GM18858 (cell line): ENCODE results near the gene UBALD2.
"Not testable (repeated sequence)": the region's sequence is repeated elsewhere in the genome, so short reads cannot be mapped to it uniquely, and the experiment has no call there.

ENCODE experiments used
- ATAC-seq: cut with Tn5 transposase; IDR thresholded peaks from one replicate; pipeline ENCODE4 v1.9.1; 2021; ENCODE audit not compliant: unreplicated experiment

UBALD2 gene

DNA sequence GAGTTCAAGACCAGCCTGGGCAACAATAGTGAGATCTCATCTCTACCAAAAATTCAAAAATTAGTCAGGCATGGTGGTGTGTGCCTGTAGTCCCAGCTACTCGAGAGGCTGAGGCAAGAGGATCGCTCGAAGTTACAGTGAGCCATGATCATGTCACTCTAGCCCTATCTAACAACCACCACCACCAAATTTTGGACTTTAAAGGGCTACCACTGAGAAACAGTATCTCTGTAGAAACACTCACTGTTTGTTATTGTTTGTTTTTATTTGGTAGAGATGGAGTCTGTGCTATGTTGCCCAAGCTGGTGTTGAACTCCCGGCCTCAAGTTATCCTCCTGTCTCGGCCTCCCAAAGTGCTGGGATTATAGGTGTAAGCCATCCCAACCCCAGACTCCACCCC, 1.3 kb upstream of the UBALD2 start:
- ATAC-seq = no peak

- ATAC-seq = no peak
Observed at GRCh38 chr17:76264425-76264754, 758 bp upstream of the UBALD2 start.

- ATAC-seq = no peak
Observed at GRCh38 chr17:76265624-76266243, 586 bp downstream of the UBALD2 start.

- no peak for ATAC-seq
Observed at GRCh38 chr17:76266244-76266938, 1.2 kb downstream of the UBALD2 start.

GRCh38 chr17:76267051-76267576, 2.0 kb downstream of the UBALD2 start:
- ATAC-seq = no peak

GRCh38 chr17:76267581-76268001, 2.4 kb downstream of the UBALD2 start:
- ATAC-seq = not testable (repeated sequence)

GRCh38 chr17:76268015-76268749, 3.0 kb downstream of the UBALD2 start:
- no peak for ATAC-seq

GRCh38 chr17:76268991-76269981, 4.1 kb downstream of the UBALD2 start:
- no peak for ATAC-seq

DNA sequence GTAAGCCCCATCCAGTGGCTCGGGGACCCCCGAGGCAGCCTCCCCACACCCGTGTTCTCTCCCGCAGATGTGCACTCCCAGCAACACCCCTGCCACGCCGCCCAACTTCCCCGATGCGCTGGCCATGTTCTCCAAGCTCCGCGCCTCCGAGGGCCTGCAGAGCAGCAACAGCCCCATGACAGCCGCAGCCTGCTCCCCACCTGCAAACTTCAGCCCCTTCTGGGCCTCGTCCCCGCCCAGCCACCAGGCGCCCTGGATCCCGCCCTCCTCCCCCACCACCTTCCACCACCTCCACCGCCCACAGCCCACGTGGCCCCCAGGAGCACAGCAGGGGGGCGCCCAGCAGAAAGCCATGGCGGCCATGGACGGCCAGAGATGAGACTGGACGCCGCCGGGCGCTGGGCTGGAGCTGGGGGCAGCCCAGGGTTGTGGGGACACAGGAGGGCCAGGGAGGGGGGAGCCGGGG, 5.0 kb downstream of the UBALD2 start:
- no peak for ATAC-seq

DNA sequence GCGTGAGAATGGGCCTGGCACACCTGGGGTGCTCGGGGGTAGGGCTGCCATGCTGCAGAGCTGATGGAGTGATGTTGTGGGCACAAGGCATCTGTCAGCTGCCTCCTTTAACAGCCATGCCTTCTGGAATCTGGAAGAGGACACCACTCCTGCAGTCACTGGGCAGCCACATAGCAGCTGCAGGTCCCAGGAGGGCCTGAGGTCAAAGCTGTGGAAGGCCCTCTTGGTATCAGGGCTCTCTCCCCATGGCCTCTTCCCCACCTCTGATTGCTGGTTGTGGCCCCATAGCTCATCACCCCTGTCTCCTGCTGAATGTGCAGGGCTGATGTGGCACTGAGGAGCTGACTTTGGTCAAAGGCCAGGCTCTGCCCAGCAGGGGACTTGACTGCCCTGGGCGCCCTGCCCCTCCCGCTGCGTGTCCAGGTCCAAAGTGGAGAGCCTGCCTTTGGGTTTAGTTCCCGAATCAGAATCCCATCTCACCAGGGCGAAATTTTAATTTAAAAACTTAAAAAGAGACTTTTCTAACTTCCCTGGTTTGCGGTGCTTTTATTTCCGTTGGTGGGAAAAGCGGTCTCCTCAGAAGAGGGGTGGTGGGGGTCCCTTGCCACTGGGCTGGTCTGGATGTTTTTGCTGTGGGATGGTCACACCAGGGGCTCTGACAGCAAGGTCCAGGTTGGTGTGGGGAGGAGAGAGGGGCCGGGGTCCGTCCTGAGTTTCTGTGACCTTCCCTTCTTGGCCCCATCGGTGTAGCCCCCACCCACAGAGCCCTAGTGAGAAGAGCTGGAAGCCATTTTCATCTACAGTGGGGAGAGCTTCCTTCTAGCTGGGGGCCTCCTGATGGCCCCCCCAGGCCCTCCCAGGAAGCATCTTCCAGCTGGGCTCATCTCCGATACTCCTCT, 5.9 kb downstream of the UBALD2 start:
- ATAC-seq = peak; percentile 3

- peak; percentile 28 for ATAC-seq
Observed at GRCh38 chr17:76271669-76272540, 6.8 kb downstream of the UBALD2 start.

DNA sequence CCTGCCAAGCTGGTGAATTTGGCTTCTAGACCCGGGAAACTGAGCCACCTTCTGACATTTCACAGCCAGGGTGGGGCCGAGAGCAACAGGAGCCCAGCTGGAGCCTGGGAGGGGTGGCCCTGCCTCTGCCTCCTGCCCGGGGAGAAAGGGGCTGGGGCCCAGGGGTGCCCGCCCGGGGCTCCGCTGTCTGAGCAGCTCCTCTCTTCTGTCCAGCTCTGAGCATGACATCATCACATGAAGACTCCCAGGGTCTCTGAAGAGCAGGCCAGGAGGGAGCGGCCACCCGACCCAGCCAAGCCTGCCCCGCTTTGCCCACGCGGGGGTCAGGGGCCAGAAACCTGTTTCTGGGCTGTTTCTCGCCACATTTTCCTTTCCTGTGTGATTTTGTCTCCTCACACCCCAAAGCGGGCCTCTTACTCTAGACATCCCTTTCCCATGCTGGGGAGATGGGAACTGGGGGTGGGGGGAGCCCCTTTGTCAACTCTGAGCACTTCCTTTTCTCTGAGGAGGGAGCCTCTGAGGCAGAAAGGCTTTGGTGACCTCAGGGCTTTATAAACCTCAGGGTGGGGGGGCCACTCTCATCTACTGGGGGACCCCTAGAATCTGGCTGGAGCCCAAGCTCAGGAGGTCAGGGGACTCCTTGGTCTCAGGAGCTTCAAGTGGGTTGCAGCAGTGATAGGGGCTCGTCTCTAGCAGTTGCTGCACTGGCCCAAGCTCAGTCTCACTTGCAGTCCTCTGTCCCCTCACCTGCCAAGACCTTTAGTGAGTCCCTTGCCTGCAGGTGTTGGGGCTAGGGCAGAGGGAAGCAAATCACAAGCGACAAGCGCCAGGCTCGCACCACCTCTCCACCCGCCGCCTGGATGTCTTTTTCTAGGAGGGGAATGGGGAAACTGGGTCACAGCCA, 7.6 kb downstream of the UBALD2 start:
- ATAC-seq = no peak

GRCh38 chr17:76273445-76274111, 8.4 kb downstream of the UBALD2 start:
- no peak for ATAC-seq

DNA sequence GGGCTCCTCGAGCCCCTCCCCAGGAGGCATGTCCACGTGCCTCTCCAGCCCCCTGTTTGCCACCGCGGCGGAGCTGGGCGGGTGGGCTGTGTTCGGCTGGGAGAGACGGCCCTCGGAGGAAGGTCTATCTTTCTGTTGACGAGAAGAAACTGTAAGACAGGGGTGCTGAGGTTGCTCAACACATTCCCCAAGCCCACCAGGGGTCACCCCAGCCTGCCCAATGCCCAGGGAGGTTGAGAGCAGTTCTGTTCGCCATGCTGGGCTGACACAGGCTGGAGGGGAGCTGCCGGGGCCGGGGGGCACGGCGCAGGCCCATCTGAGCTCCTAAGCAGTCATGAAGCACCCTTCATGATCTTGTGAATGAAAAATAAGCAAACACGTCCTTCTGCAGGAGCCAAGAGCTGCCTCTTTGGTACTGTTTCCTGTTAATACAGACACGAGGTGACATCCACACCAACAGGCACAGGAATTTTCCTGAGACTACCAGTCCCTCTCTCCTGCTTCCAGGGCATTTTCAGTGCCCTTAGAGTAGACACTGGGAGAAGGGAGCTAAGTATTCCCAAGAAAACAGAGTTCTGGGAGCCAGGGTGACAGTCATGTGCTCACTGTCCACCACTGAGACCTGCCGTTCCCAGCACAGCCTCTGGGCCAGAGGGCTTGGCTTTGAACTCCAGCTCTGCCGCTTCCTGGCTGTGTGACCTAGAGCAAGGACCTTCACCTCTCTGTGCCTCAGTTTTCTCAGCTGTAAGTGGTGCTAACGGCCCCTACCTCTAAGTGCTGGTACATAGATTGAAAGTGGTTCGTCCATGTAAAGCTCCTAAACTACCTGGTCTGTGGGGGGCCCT, 9.2 kb downstream of the UBALD2 start:
- ATAC-seq = no peak

GRCh38 chr17:76275382-76276068, 10.4 kb downstream of the UBALD2 start:
- ATAC-seq = no peak

GRCh38 chr17:76276069-76276431, 10.9 kb downstream of the UBALD2 start:
- ATAC-seq = no peak
